H1 (cell line): Measurements from ENCODE around the gene GP5. TPM values are rescaled to one million over a fixed set of nuclear protein-coding genes. Genes with fewer than 3 reads are reported as not detected.

Experiments
- CTCF ChIA-PET: fragments of 300-600 bp; sonication (Branson Sonifier 250); formaldehyde crosslinking; loops from one replicate; lab custom pipeline; 2021; ENCODE audit not compliant: partially characterized antibody; lab: Charles Lee
- POLR2A ChIA-PET: fragments of 300-600 bp; sonication (Branson Sonifier 250); formaldehyde crosslinking; loops from one replicate; lab custom pipeline; 2021; ENCODE audit warnings: inconsistent platforms; ENCODE audit not compliant: partially characterized antibody; lab: Charles Lee
- DNase-seq, 2 experiments: peaks; one replicate each; pipeline versions ENCODE4 v3.0.0 to v3.0.0-alpha.2; 2010 to 2022; ENCODE audit warnings: low spot score in 2 of 2, low read depth in 1 of 2, mixed read lengths in 1 of 2
- FAIRE-seq: peaks from 2 replicates; lab custom pipeline; 2011; peaks lifted over from hg19 to GRCh38; lab: Jason Lieb, UNC
- H2AFZ ChIP-seq: 2 replicates; pipeline ENCODE4 v1.8.1; 2012; ENCODE audit warnings: low read length, inconsistent platforms
- H2AK5ac ChIP-seq: 2 replicates; pipeline ENCODE4 v1.6.1; 2013; ENCODE audit warnings: low read depth, low read length
- H2BK120ac ChIP-seq: replicated peaks from 2 replicates; pipeline ENCODE3; 2013; ENCODE audit warnings: low read depth, low read length, inconsistent platforms
- H2BK12ac ChIP-seq: 2 replicates; pipeline ENCODE4 v1.6.1; 2013; ENCODE audit warnings: low read depth, low read length
- H2BK15ac ChIP-seq: 2 replicates; pipeline ENCODE4 v1.6.1; 2013; ENCODE audit warnings: low read length
- H2BK20ac ChIP-seq: 2 replicates; pipeline ENCODE4 v1.6.1; 2013; ENCODE audit warnings: low read length
- H2BK5ac ChIP-seq: 2 replicates; pipeline ENCODE4 v1.6.1; 2013; ENCODE audit warnings: low read depth, low read length
- H3K14ac ChIP-seq: 2 replicates; pipeline ENCODE4 v1.6.1; 2013; ENCODE audit warnings: inconsistent platforms; ENCODE audit not compliant: insufficient read length
- H3K18ac ChIP-seq: 2 replicates; pipeline ENCODE4 v1.6.1; 2013; ENCODE audit warnings: low read length; ENCODE audit errors: extremely low read depth
- H3K23ac ChIP-seq: 2 replicates; pipeline ENCODE4 v1.6.1; 2013; ENCODE audit warnings: inconsistent platforms; ENCODE audit not compliant: insufficient read length
- H3K23me2 ChIP-seq: 2 replicates; pipeline ENCODE4 v1.6.1; 2013; ENCODE audit warnings: low read depth, low read length
- H3K27ac ChIP-seq: 2 replicates; pipeline ENCODE4 v1.6.1; 2011; ENCODE audit warnings: low read depth, low read length, inconsistent platforms
- H3K27me3 ChIP-seq, 4 experiments: replicated peaks in 1 of 4; 1 replicate in 1 of 4; 2 replicates in 3 of 4; pipeline versions ENCODE4 v1.6.1 to v1.8.1; 2011 to 2013; ENCODE audit warnings: low read length in 3 of 4, mild to moderate bottlenecking in 3 of 4, inconsistent platforms in 2 of 4, mixed read lengths in 2 of 4, moderate library complexity in 1 of 4; ENCODE audit not compliant: control insufficient read depth in 3 of 4, insufficient read depth in 3 of 4; ENCODE audit errors: extremely low read depth in 1 of 4
- H3K36me3 ChIP-seq, 4 experiments: 2 replicates each; pipeline versions ENCODE4 v1.6.1 to v1.8.1; 2011 to 2013; ENCODE audit warnings: mild to moderate bottlenecking in 4 of 4, low read length in 3 of 4, moderate library complexity in 2 of 4, control low read depth in 1 of 4, inconsistent platforms in 1 of 4; ENCODE audit not compliant: insufficient read depth in 4 of 4, control insufficient read depth in 2 of 4
- H3K4ac ChIP-seq: replicated peaks from 2 replicates; pipeline ENCODE3; 2013; ENCODE audit warnings: low read length, low read depth, mixed read lengths, inconsistent platforms; ENCODE audit not compliant: insufficient read length
- H3K4me1 ChIP-seq, 4 experiments: replicated peaks in 1 of 4; 1 replicate in 1 of 4; 2 replicates in 3 of 4; pipeline versions ENCODE4 v1.6.1 to v1.8.1; 2011 to 2013; ENCODE audit warnings: low read length in 3 of 4, inconsistent platforms in 2 of 4, mixed read lengths in 1 of 4; ENCODE audit not compliant: insufficient read depth in 4 of 4, control insufficient read depth in 3 of 4
- H3K4me2 ChIP-seq, 2 experiments: 2 replicates each; pipeline versions ENCODE4 v1.6.1 to v1.8.1; 2011 to 2013; ENCODE audit warnings: low read depth in 2 of 2, low read length in 2 of 2, control low read depth in 1 of 2, inconsistent platforms in 1 of 2, mild to moderate bottlenecking in 1 of 2; ENCODE audit not compliant: insufficient read depth in 1 of 2
- H3K4me3 ChIP-seq, 4 experiments: fragments of 200-600, 300-600 bp in 1 of 4; sonication (generic), shearing (Covaris generic), sonication (Bioruptor Twin) in 1 of 4; 2 replicates each; pipeline versions ENCODE4 v1.5.1 to v1.8.1; 2011 to 2016; ENCODE audit warnings: low read length in 4 of 4, low read depth in 3 of 4, control low read depth in 2 of 4, inconsistent platforms in 2 of 4, mild to moderate bottlenecking in 2 of 4, mixed read lengths in 1 of 4, moderate library complexity in 1 of 4; ENCODE audit not compliant: insufficient read depth in 2 of 4; ENCODE audit errors: extremely low read depth in 1 of 4
- H3K56ac ChIP-seq: replicated peaks from 2 replicates; pipeline ENCODE3; 2013; ENCODE audit warnings: low read depth, mild to moderate bottlenecking, mixed read lengths, low read length, inconsistent platforms; ENCODE audit not compliant: insufficient read length
- H3K79me1 ChIP-seq: 2 replicates; pipeline ENCODE4 v1.6.1; 2013; ENCODE audit warnings: low read depth, low read length, control low read depth
- H3K79me2 ChIP-seq, 2 experiments: 2 replicates each; pipeline versions ENCODE4 v1.6.1 to v1.8.1; 2012 to 2013; ENCODE audit warnings: low read length in 2 of 2, mild to moderate bottlenecking in 2 of 2, inconsistent platforms in 1 of 2; ENCODE audit not compliant: insufficient read depth in 2 of 2, control insufficient read depth in 1 of 2
- H3K9ac ChIP-seq, 4 experiments: replicated peaks in 1 of 4; 1 replicate in 1 of 4; 2 replicates in 3 of 4; pipeline versions ENCODE4 v1.6.1 to v1.8.1; 2011 to 2013; ENCODE audit warnings: low read depth in 3 of 4, low read length in 3 of 4, control low read depth in 2 of 4, mild to moderate bottlenecking in 2 of 4, moderate library complexity in 2 of 4, inconsistent platforms in 1 of 4; ENCODE audit errors: extremely low read depth in 1 of 4
- H3K9me3 ChIP-seq, 2 experiments: 2 replicates each; pipeline versions ENCODE4 v1.6.1 to v1.8.1; 2012 to 2013; ENCODE audit warnings: mild to moderate bottlenecking in 2 of 2, moderate library complexity in 2 of 2, control low read depth in 1 of 2, inconsistent platforms in 1 of 2, low read depth in 1 of 2, low read length in 1 of 2, mixed read lengths in 1 of 2; ENCODE audit not compliant: insufficient read depth in 2 of 2
- H4K20me1 ChIP-seq, 2 experiments: replicated peaks in 1 of 2; 2 replicates each; pipeline versions ENCODE3 to v1.8.1; 2011 to 2013; ENCODE audit warnings: inconsistent platforms in 2 of 2, low read length in 2 of 2, mild to moderate bottlenecking in 1 of 2; ENCODE audit not compliant: insufficient read depth in 2 of 2, control insufficient read depth in 1 of 2
- H4K5ac ChIP-seq: 2 replicates; pipeline ENCODE4 v1.6.1; 2013; ENCODE audit warnings: low read length, low read depth, mixed read lengths, inconsistent platforms; ENCODE audit not compliant: insufficient read length
- H4K8ac ChIP-seq: 2 replicates; pipeline ENCODE4 v1.8.0; 2013; ENCODE audit warnings: mild to moderate bottlenecking, moderate library complexity, low read length, inconsistent platforms; ENCODE audit not compliant: insufficient read depth; ENCODE audit errors: extremely low read depth
- H4K91ac ChIP-seq: replicated peaks from 2 replicates; pipeline ENCODE3; 2013; ENCODE audit warnings: low read length, mixed read lengths, inconsistent platforms; ENCODE audit not compliant: insufficient read length
- CBX5 ChIP-seq: fragments of 300-800, 300-1000 bp; sonication (generic); IDR thresholded peaks from 2 replicates; pipeline ENCODE4 v1.7.1; 2016; ENCODE audit warnings: antibody characterized with exemption, low read length, low read depth
- JUN ChIP-seq: IDR thresholded peaks from 2 replicates; pipeline ENCODE4 v1.6.1; 2011; ENCODE audit warnings: low read depth, mild to moderate bottlenecking, improper control_type of control experiment, low read length
- WGBS, 2 experiments: shearing (Covaris generic) in 1 of 2; methylation state at CpG; one replicate each; pipeline versions ENCODE4 v1.1.6 to v1.1.7; 2013 to 2015; ENCODE audit warnings: low lambda C conversion rate in 2 of 2, mixed read lengths in 2 of 2, inconsistent platforms in 1 of 2, low coverage in 1 of 2, missing lambda C conversion rate in 1 of 2; ENCODE audit not compliant: insufficient replicate concordance in 2 of 2, insufficient coverage in 1 of 2, insufficient read length in 1 of 2; ENCODE audit errors: extremely low coverage in 1 of 2, missing lambda C conversion rate in 1 of 2; 5-methylcytosine and 5-hydroxymethylcytosine counted together
- polyA plus RNA-seq, 7 experiments: library from polyadenylated mRNA; depleted of rRNA in 3 of 7; stranded (reverse) in 5 of 7; unstranded in 2 of 7; fragments of >200 nt in 5 of 7; fragments of 200-250 nt in 2 of 7; gene quantifications; 1 replicate in 5 of 7; 2 replicates in 1 of 7; 4 replicates in 1 of 7; pipeline versions ENCODE4 v1.2.1 to v1.2.3, GENCODE V29; 2011 to 2013; ENCODE audit warnings: missing spikeins in 2 of 7, mixed read lengths in 2 of 7
- total RNA-seq: library from RNA; stranded (reverse); fragmentation: NEBNext Ultra II Directional; extraction: Animal tissue kit (Norgen Biotek cat#: 25700); gene quantifications from 2 replicates; pipeline ENCODE4 v1.2.1, GENCODE V29; 2021

GP5 gene
- total and polyA plus RNA-seq, 2 of the 8 experiments (the other 6 are each of a cell fraction or from before 2014, with no cell fraction given): 0.13 to 0.14 TPM

- TF ChIP-seq CBX5 (no peak), JUN (no peak)
- H3K79me1 ChIP-seq: no peaks in the 10 kb centered on the region
- POLR2A ChIA-PET: interaction anchor here (1.8 kb wide), 1 partner anchor 13 kb away, joined by 6 read pairs; no protein-coding TSS in a partner anchor
- peak in 1 of 2 experiments; percentile 36 for DNase-seq
- peaks cover 3% of the 10 kb centered on the region for H3K23me2 ChIP-seq
- H2BK5ac ChIP-seq: no peak overlapping the region
- H2BK20ac ChIP-seq: no peak overlapping the region
- no peaks in the 10 kb centered on the region for H3K36me3 ChIP-seq
- no peak overlapping the region for H2BK12ac ChIP-seq
- no peak overlapping the region for H3K18ac ChIP-seq
- H3K56ac ChIP-seq: no peak overlapping the region
- H2AK5ac ChIP-seq: no peak overlapping the region
- WGBS, 2 experiments: 80% methylated on average over 5 of the region's 5 CpGs; no CpG with 5 or more reads in 1 of the 2 experiments
- CTCF ChIA-PET: interaction anchor here (0.9 to 6.7 kb wide), 9 partner anchors 8 to 60 kb away, joined by 3 to 122 read pairs (median 6); partner anchors contain the start of gene LRRC15
- H3K4me1 ChIP-seq: peaks cover 0 to 11% (median 5%) of the 10 kb centered on the region in 4 experiments; a peak in 5 of 7 replicates
- no peaks in the 10 kb centered on the region for H3K79me2 ChIP-seq
- no peak overlapping the region; a peak in 1 of 4 replicates for H3K4me2 ChIP-seq
- H2AFZ ChIP-seq: no peak overlapping the region
- no peak overlapping the region for H2BK120ac ChIP-seq
- H4K20me1 ChIP-seq: no peaks in the 10 kb centered on the region
- peaks cover 16 to 35% (median 25%) of the 10 kb centered on the region in 4 experiments for H3K27me3 ChIP-seq
- H3K9ac ChIP-seq: no peak overlapping the region
- no peak for FAIRE-seq
- no peak overlapping the region for H4K5ac ChIP-seq
- H4K8ac ChIP-seq: no peak overlapping the region
- H3K14ac ChIP-seq: no peak overlapping the region
- no peak overlapping the region for H3K27ac ChIP-seq
- no peak overlapping the region for H3K4me3 ChIP-seq
- no peak overlapping the region for H4K91ac ChIP-seq
- no peak overlapping the region; the same call in 1 of the 2 replicates for H2BK15ac ChIP-seq
- no peak overlapping the region for H3K4ac ChIP-seq
- H3K9me3 ChIP-seq: peaks cover 4% of the 10 kb centered on the region in 2 experiments; a peak in 2 of 4 replicates
- no peak overlapping the region for H3K23ac ChIP-seq
Measured at GRCh38 chr3:194395212-194395611, 3.9 kb downstream of the GP5 start.
